DMS153 treated with DMSO at 0.1 percent for 48 hours (cell line): ENCODE results near the gene EFNB1.

Experiments used
- DNase-seq: peaks from one replicate; lab custom pipeline; 2025; ENCODE audit not compliant: unreplicated experiment; lab: John Stamatoyannopoulos, UW

Gene EFNB1

GRCh38 chrX:68880846-68881552 lies 52.2 kb downstream of the EFNB1 start:
- DNase-seq = no peak

- DNase-seq = no peak
These were observed 53.1 kb downstream of the EFNB1 start for GRCh38 chrX:68881911-68882310.

GRCh38 chrX:68883800-68884199 lies 55.0 kb downstream of the EFNB1 start:
- DNase-seq = no peak

- DNase-seq = no peak
These were observed 60.4 kb downstream of the EFNB1 start for GRCh38 chrX:68889249-68889648.
